ENCODE data around the gene TIE1. TPM values are rescaled to one million over a fixed set of nuclear protein-coding genes. Genes with fewer than 3 reads are reported as not detected.

Gene TIE1
- total RNA-seq, 1 experiment from 2014 or later = not detected

GRCh38 chr1:43279666-43280065, 21.1 kb upstream of the TIE1 start:
- intact Hi-C loops (cut with micrococcal nuclease; ENCODE audit: unreplicated experiment) = no loop called here
- no peak for DNase-seq (ENCODE audit: low spot score)
- BruUV-seq (replicated peaks) = no TSS peak
- Histone ChIP-seq H3K9me3 (ENCODE audit: low read depth, low read length, poor library complexity, severe bottlenecking) (no peaks in the 10 kb centered on the region), H3K4me3 (ENCODE audit: low read depth, low read length, poor library complexity, severe bottlenecking) (no peak overlapping the region), H3K36me3 (ENCODE audit: insufficient read depth, low read length, poor library complexity, severe bottlenecking) (no peaks in the 10 kb centered on the region), H3K4me1 (ENCODE audit: insufficient read depth, low read length, poor library complexity, severe bottlenecking) (peaks cover 2% of the 10 kb centered on the region), H3K27ac (ENCODE audit: low read depth, low read length, poor library complexity, severe bottlenecking) (no peak overlapping the region), H3K27me3 (replicated peaks; ENCODE audit: insufficient read depth, low read depth, low read length, poor library complexity) (no peaks in the 10 kb centered on the region)
- ChIA-PET CTCF (no interaction called here), POLR2A (ENCODE audit: low non-redundant PET) (no interaction called here)
- no peak for TF ChIP-seq EZH2 (IDR thresholded peaks at IDR 0.05; ENCODE audit: borderline replicate concordance, low read depth, low read length, poor library complexity, severe bottlenecking)
- TF ChIP-seq, protein P1, sequence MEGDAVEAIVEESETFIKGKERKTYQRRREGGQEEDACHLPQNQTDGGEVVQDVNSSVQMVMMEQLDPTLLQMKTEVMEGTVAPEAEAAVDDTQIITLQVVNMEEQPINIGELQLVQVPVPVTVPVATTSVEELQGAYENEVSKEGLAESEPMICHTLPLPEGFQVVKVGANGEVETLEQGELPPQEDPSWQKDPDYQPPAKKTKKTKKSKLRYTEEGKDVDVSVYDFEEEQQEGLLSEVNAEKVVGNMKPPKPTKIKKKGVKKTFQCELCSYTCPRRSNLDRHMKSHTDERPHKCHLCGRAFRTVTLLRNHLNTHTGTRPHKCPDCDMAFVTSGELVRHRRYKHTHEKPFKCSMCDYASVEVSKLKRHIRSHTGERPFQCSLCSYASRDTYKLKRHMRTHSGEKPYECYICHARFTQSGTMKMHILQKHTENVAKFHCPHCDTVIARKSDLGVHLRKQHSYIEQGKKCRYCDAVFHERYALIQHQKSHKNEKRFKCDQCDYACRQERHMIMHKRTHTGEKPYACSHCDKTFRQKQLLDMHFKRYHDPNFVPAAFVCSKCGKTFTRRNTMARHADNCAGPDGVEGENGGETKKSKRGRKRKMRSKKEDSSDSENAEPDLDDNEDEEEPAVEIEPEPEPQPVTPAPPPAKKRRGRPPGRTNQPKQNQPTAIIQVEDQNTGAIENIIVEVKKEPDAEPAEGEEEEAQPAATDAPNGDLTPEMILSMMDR (conservative IDR thresholded peaks at IDR 0.05; ENCODE audit: low read depth, low read length) = no peak

DNA sequence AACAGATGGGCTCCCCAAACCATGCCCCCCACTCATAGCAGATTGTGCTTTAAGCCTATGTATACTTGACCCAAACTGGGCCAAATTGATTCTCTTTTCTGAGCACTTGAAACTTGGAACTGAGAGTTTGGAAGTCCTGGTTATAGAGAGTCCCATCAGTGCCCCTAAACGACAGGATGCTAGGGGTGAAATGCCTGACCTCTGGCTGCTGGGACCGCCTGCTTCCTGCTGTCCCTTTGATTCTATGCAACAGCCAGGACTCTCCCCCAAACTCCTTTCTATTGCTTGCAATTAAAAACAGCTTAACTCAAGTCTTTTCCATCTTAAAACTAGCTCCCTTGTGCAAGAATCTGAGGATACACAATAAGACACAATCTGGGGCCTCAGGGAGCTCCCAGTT, 20.1 kb upstream of the TIE1 start:
- no peaks in the 10 kb centered on the region for H3K27me3 ChIP-seq (replicated peaks; ENCODE audit: insufficient read depth, low read depth, low read length, poor library complexity)
- TF ChIP-seq EZH2 (IDR thresholded peaks at IDR 0.05; ENCODE audit: borderline replicate concordance, low read depth, low read length, poor library complexity, severe bottlenecking) = no peak
- TF ChIP-seq, protein P1 (conservative IDR thresholded peaks at IDR 0.05; ENCODE audit: low read depth, low read length) = no peak
- intact Hi-C loops (cut with micrococcal nuclease; ENCODE audit: unreplicated experiment) = no loop called here
- no peak overlapping the region for H3K27ac ChIP-seq (ENCODE audit: low read depth, low read length, poor library complexity, severe bottlenecking)
- no peak overlapping the region for H3K4me3 ChIP-seq (ENCODE audit: low read depth, low read length, poor library complexity, severe bottlenecking)
- ChIA-PET CTCF (no interaction called here), POLR2A (ENCODE audit: low non-redundant PET) (no interaction called here)
- BruUV-seq (replicated peaks) = no TSS peak
- DNase-seq (ENCODE audit: low spot score) = no peak
- H3K4me1 ChIP-seq (ENCODE audit: insufficient read depth, low read length, poor library complexity, severe bottlenecking) = no peaks in the 10 kb centered on the region
- no peaks in the 10 kb centered on the region for H3K9me3 ChIP-seq (ENCODE audit: low read depth, low read length, poor library complexity, severe bottlenecking)
- H3K36me3 ChIP-seq (ENCODE audit: insufficient read depth, low read length, poor library complexity, severe bottlenecking) = no peaks in the 10 kb centered on the region

DNA sequence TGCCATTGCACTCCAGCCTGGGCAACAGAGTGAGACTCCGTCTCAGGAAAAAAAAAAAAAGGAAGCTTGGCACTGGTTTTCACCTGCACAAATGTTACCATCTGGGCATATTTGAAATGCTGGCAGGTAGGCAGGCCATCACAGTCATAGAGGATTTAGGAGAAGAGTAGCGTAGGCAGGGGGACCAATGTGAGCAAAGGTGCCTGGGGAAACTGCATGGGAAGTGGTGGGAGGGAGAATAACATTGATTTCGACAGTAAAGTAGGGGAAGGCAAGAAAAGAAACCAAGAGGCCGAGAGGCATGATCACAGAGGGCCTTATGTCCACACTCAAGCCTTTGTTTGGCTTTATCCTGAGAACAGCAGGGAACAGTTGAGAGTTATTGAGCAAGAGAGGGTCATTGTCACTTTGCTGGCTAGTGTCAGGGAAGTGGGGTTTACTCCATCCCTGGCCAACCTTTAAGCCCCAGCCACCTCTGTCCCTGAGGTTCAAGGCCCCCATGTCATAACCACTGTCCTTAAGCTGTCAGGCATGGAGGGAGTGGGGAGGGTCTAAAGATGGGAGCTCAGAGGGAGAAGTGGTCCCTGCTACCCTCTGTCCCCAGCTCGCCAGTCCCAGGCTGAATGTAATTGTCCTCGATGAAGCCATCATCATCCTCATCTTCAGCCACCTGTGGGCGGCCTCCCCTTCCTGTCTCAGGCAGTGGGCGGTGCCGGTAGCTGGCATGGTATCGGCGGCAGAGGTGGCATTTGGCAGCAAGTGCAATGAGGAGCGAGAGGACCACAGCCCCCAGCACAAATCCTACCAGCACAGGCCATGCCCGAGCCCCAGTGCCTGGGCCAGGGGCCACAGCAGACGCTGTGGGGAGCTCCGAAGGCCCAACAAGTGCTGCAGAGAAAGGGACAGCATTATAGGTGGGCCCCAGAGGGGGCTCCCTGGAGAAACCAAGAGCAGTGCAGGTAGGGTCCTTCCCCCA, 18.3 kb upstream of the TIE1 start:
- H3K4me1 ChIP-seq (ENCODE audit: insufficient read depth, low read length, poor library complexity, severe bottlenecking) = no peaks in the 10 kb centered on the region
- H3K27ac ChIP-seq (ENCODE audit: low read depth, low read length, poor library complexity, severe bottlenecking) = no peak overlapping the region
- H3K36me3 ChIP-seq (ENCODE audit: insufficient read depth, low read length, poor library complexity, severe bottlenecking) = no peaks in the 10 kb centered on the region
- no peak overlapping the region for H3K4me3 ChIP-seq (ENCODE audit: low read depth, low read length, poor library complexity, severe bottlenecking)
- intact Hi-C loops (cut with micrococcal nuclease; ENCODE audit: unreplicated experiment) = no loop called here
- no TSS peak for BruUV-seq (replicated peaks)
- TF ChIP-seq, protein P1 (conservative IDR thresholded peaks at IDR 0.05; ENCODE audit: low read depth, low read length) = no peak
- no peak for TF ChIP-seq EZH2 (IDR thresholded peaks at IDR 0.05; ENCODE audit: borderline replicate concordance, low read depth, low read length, poor library complexity, severe bottlenecking)
- H3K27me3 ChIP-seq (replicated peaks; ENCODE audit: insufficient read depth, low read depth, low read length, poor library complexity) = no peaks in the 10 kb centered on the region
- ChIA-PET POLR2A (ENCODE audit: low non-redundant PET) (interaction anchor here (0.9 kb wide), 1 partner anchor 77 kb away, joined by 4 read pairs; no protein-coding TSS in a partner anchor), CTCF (no interaction called here)
- DNase-seq (ENCODE audit: low spot score) = no peak
- H3K9me3 ChIP-seq (ENCODE audit: low read depth, low read length, poor library complexity, severe bottlenecking) = no peaks in the 10 kb centered on the region
